ENCODE results near the gene CCL13. TPM values are rescaled to one million over a fixed set of nuclear protein-coding genes. Genes with fewer than 3 reads are reported as not detected.

Gene CCL13
- total and polyA plus RNA-seq, 9 donors, result 0.31 to 3.5 (median 0.89) TPM

DNA sequence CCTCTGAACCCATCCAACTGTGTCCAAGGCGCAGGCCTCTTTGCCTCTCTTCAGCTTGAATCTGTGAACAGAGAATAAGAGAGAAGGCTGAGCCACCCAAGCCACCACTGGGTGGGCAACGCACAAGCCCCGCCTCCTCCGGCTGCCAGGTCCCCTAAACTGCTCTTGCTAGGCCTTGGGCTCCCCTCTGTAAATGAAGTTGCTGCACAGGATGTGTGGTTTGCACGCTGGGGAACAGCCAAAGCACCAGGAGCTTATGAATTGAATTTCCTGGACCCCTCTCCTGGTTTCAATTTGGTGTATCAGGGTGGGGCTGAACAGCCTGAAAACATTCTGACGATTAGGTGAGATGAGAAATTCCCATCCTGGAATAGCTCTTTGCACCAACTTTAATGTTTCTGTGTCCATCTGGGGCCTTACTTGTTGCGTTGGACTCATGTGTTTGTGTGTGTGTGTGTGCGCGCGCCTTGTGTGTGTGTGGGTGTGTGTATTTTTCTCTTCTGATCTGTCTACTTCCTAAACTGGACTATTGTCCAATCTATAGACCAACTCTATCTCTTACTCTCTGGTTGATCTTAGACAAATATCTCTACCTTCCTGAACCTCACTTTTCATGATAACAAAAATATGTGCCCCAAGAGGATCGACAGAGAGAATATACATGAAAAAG is 4.5 kb downstream of the CCL13 start:
- Histone ChIP-seq H3K4me3 (ENCODE audit: low read length) (no peak overlapping the region), H3K27me3 (ENCODE audit: control insufficient read depth, insufficient read depth, low read length) (no peaks in the 10 kb centered on the region), H3K36me3 (ENCODE audit: control insufficient read depth, insufficient read depth, low read length) (no peaks in the 10 kb centered on the region), H3K4me1 (ENCODE audit: control insufficient read depth, insufficient read depth, low read length) (peaks cover 4% of the 10 kb centered on the region), H3K27ac (ENCODE audit: low read length) (peak overlapping the region; percentile 42), H3K9me3 (replicated peaks; ENCODE audit: control insufficient read depth, low read depth, low read length) (no peaks in the 10 kb centered on the region)
- WGBS (ENCODE audit: insufficient coverage), result 33% methylated on average over 5 of the region's 11 CpGs
- DNase-seq, result no peak

DNA sequence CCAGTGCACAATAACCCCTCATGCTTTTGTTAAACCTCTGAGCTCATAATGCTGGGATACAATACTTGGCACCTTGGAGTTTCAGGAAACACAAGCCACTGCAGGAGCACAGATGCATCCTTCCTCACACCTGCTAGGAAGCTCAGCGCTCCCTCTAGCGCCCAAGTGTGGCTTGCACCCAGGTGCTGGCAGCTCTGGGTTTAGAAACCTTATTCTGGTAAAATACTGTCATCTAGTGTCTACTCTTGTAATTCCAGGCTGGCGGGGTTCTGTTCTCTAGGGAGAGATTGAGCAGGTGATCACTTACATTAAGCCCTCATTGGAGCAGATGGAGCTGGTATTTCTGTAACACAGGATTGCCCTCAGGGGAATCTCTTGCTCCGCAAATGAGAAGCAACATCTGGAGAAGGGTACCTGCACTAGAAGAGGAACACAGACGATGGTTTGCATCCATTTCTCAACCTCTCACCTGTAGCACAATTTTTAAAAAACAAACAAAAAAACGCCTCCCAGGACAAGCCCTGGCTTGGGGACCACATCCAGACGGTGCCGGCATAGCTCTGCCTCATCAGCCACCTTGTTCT is 5.3 kb downstream of the CCL13 start:
- Histone ChIP-seq H3K27me3 (ENCODE audit: control insufficient read depth, insufficient read depth, low read length) (no peaks in the 10 kb centered on the region), H3K36me3 (ENCODE audit: control insufficient read depth, insufficient read depth, low read length) (no peaks in the 10 kb centered on the region), H3K4me1 (ENCODE audit: control insufficient read depth, insufficient read depth, low read length) (peaks cover 4% of the 10 kb centered on the region), H3K27ac (ENCODE audit: low read length) (no peak overlapping the region), H3K9me3 (replicated peaks; ENCODE audit: control insufficient read depth, low read depth, low read length) (no peaks in the 10 kb centered on the region), H3K4me3 (ENCODE audit: low read length) (no peak overlapping the region)
- 23% methylated on average over 5 of the region's 8 CpGs for WGBS (ENCODE audit: insufficient coverage)
- peak; percentile 92 for DNase-seq

DNA sequence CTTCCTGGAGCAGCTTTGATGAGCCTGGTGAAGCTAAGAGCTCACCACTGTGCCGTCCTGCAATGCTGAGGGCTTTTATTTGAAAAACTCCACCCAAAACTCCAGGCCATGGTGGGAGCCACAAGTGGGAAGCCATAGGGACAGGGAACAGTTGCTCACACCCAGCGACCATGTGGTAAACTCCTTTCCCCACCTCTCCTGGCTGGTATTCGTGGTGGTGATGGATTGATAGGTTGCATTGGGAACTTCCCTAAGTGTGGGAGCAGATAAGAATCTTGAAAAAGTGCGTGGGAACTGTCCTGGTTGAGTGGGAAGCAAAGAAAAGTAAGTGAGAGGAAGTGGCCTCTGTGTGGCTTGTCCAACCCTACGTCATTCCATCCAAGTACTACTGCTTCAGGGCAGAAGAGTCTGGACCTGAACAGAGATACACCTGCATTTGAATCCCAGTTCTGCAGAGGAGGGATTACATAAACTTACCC is 6.9 kb downstream of the CCL13 start, which contains the start of gene CCL1:
Gene CCL1 (minus strand): TSS at position 51 of the 479 bp plus-strand sequence. CDS start 72 bp downstream, outside the sequence.
- no peaks in the 10 kb centered on the region for H3K9me3 ChIP-seq (replicated peaks; ENCODE audit: control insufficient read depth, low read depth, low read length)
- WGBS (ENCODE audit: insufficient coverage), result 50% methylated on average over 3 of the region's 5 CpGs

DNA sequence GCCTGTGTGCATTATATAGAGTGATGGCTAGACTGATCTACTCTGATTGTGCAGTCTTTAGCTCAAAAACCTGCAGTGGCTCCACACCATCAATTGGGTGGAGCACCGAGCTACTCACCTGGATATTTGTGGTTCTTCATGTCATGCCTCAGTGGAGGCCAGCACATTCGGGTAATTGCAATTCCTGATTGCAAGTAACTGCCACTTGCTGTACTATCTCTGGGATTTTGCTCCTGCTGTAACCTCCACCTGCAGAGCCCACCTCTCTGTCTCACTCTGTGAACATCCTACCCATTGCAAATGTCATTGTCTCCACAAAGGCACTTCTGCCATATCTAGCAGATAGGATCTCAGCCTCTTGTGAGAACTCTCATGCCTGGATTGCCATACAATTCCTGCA is 8.5 kb downstream of the CCL13 start:
- 87% methylated on average over 2 of the region's 2 CpGs for WGBS (ENCODE audit: insufficient coverage)
- H3K4me3 ChIP-seq (ENCODE audit: low read length), result no peak overlapping the region
- no peak for DNase-seq
- peaks cover 4% of the 10 kb centered on the region for H3K4me1 ChIP-seq (ENCODE audit: control insufficient read depth, insufficient read depth, low read length)
- no peak overlapping the region for H3K27ac ChIP-seq (ENCODE audit: low read length)
- H3K9me3 ChIP-seq (replicated peaks; ENCODE audit: control insufficient read depth, low read depth, low read length), result no peaks in the 10 kb centered on the region
- no peaks in the 10 kb centered on the region for H3K36me3 ChIP-seq (ENCODE audit: control insufficient read depth, insufficient read depth, low read length)
- no peaks in the 10 kb centered on the region for H3K27me3 ChIP-seq (ENCODE audit: control insufficient read depth, insufficient read depth, low read length)

More for the DNA sequence above, 6.9 kb downstream of the CCL13 start, which contains the start of gene CCL1:
- Histone ChIP-seq H3K4me1 (ENCODE audit: control insufficient read depth, insufficient read depth, low read length) (peaks cover 4% of the 10 kb centered on the region), H3K4me3 (ENCODE audit: low read length) (no peak within 1 kb of the TSS), H3K27me3 (ENCODE audit: control insufficient read depth, insufficient read depth, low read length) (no peaks in the 10 kb centered on the region), H3K36me3 (ENCODE audit: control insufficient read depth, insufficient read depth, low read length) (no peaks in the 10 kb centered on the region), H3K27ac (ENCODE audit: low read length) (no peak within 1 kb of the TSS)
- no peak for DNase-seq

DNA sequence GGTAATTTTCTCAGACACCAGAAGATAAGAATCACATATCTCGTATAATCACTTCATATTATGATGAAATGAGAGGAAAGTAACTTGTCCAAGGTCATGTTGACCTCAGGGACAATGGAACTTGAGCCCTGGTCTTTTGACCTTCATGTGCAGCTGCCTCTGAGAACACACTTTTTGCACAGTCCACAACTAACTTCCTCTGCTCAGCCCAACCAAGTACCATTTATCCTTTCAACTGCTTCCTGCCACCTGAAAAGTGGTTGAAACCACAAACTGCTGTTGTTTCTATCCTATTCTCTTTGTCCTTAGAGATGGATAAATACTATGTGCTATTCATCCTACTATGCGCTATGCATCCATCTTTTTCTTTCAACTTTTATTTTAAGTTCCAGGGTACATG is 9.1 kb downstream of the CCL13 start:
- WGBS (ENCODE audit: insufficient coverage), result no CpG with 5 or more reads among the region's 2 CpGs
- Histone ChIP-seq H3K27me3 (ENCODE audit: control insufficient read depth, insufficient read depth, low read length) (no peaks in the 10 kb centered on the region), H3K4me3 (ENCODE audit: low read length) (no peak overlapping the region), H3K9me3 (replicated peaks; ENCODE audit: control insufficient read depth, low read depth, low read length) (no peaks in the 10 kb centered on the region), H3K36me3 (ENCODE audit: control insufficient read depth, insufficient read depth, low read length) (no peaks in the 10 kb centered on the region), H3K4me1 (ENCODE audit: control insufficient read depth, insufficient read depth, low read length) (peaks cover 4% of the 10 kb centered on the region), H3K27ac (ENCODE audit: low read length) (no peak overlapping the region)
- DNase-seq, result no peak

DNA sequence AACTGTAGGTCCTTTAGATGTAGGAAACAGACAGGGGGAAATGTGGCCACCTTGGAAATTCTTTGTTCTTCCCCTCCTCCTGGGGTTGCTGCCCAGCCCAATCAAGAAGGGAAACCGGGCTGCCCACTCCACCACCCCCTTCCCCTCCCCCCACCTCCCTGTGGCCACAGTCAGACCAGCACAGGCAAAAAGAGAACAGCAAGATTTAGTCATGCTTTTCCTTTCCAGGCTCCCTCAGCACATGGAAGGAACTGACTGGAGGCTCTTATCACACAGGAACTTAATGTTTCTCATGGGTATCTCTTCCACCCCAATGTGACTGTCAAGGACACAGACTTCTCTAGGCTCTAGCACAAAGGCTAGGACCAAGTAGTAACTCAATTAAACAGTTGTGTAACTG is 9.7 kb downstream of the CCL13 start:
- no peak for DNase-seq
- Histone ChIP-seq H3K4me3 (ENCODE audit: low read length) (no peak overlapping the region), H3K36me3 (ENCODE audit: control insufficient read depth, insufficient read depth, low read length) (no peaks in the 10 kb centered on the region), H3K27ac (ENCODE audit: low read length) (no peak overlapping the region), H3K27me3 (ENCODE audit: control insufficient read depth, insufficient read depth, low read length) (no peaks in the 10 kb centered on the region), H3K9me3 (replicated peaks; ENCODE audit: control insufficient read depth, low read depth, low read length) (no peaks in the 10 kb centered on the region), H3K4me1 (ENCODE audit: control insufficient read depth, insufficient read depth, low read length) (no peaks in the 10 kb centered on the region)
- 0% methylated on average over 1 of the region's 1 CpG for WGBS (ENCODE audit: insufficient coverage)

DNA sequence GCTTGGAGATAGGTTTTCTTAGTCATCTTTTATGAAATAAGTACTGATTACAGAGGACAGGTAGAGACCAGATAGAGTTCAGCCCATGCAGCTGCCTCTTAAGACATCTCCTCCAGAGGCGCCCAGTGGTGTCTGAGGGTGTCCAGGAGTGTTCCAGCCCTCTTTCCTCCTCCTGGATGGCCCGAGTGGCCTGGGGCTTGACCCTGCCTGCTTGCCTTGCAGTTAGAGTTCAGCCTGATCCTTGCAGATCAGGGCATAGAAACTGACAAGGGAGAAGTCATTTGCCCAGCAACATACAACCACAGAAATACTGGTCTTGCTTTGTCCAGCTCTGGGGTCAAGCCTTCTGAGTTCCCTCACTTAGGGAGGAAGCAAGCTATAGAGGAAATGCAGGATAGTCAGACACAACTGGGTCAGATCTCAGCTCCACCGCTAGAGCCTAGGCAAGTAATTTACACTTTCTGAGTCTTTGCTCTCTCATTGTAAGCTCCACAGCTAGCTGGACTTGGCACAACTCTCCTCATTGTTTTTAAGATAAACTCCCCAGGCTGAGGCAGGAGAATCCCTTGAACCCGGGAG is 10.3 kb downstream of the CCL13 start:
- DNase-seq, result no peak
- H3K27ac ChIP-seq (ENCODE audit: low read length), result no peak overlapping the region
- no peaks in the 10 kb centered on the region for H3K4me1 ChIP-seq (ENCODE audit: control insufficient read depth, insufficient read depth, low read length)
- no peak overlapping the region for H3K4me3 ChIP-seq (ENCODE audit: low read length)
- WGBS (ENCODE audit: insufficient coverage), result 57% methylated on average over 1 of the region's 4 CpGs
- no peaks in the 10 kb centered on the region for H3K36me3 ChIP-seq (ENCODE audit: control insufficient read depth, insufficient read depth, low read length)
- H3K27me3 ChIP-seq (ENCODE audit: control insufficient read depth, insufficient read depth, low read length), result no peaks in the 10 kb centered on the region
- H3K9me3 ChIP-seq (replicated peaks; ENCODE audit: control insufficient read depth, low read depth, low read length), result no peaks in the 10 kb centered on the region

DNA sequence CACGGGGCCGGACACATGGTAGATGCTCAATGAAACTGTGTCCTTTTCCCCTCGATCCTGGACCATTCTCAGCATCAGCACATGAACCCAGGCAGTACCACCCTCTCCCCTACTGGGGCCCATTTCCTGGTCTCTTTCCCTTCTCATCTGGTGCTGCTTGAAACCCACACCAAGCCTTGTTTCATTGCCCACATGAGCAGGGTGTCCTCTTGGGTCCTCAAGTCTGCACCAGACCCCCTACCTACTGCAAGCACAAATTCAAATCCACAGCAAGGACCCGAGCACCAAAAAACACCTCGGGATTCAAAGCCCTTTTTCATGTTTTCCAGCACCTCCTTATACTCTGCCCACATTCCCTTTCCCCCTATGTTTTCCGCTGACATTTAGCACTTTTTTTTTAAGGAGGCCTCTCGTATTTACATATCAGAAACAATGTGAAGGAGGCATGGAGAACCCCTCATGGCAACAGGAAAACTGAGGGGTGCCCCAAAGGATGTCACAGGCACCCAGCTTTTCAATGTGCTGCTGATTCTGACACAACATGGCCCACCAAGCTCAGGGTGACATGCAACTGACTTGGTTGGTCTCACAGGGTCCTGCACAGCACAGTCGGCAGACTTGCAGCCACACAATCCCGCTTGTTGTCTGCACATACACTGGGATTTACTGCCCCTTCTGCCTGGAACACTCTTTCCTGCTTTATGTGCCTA is 11.4 kb downstream of the CCL13 start:
- Histone ChIP-seq H3K36me3 (ENCODE audit: control insufficient read depth, insufficient read depth, low read length) (no peaks in the 10 kb centered on the region), H3K27me3 (ENCODE audit: control insufficient read depth, insufficient read depth, low read length) (no peaks in the 10 kb centered on the region), H3K27ac (ENCODE audit: low read length) (no peak overlapping the region), H3K4me3 (ENCODE audit: low read length) (no peak overlapping the region), H3K4me1 (ENCODE audit: control insufficient read depth, insufficient read depth, low read length) (no peaks in the 10 kb centered on the region), H3K9me3 (replicated peaks; ENCODE audit: control insufficient read depth, low read depth, low read length) (no peaks in the 10 kb centered on the region)
- WGBS (ENCODE audit: insufficient coverage), result 67% methylated on average over 7 of the region's 9 CpGs
- DNase-seq, result no peak

DNA sequence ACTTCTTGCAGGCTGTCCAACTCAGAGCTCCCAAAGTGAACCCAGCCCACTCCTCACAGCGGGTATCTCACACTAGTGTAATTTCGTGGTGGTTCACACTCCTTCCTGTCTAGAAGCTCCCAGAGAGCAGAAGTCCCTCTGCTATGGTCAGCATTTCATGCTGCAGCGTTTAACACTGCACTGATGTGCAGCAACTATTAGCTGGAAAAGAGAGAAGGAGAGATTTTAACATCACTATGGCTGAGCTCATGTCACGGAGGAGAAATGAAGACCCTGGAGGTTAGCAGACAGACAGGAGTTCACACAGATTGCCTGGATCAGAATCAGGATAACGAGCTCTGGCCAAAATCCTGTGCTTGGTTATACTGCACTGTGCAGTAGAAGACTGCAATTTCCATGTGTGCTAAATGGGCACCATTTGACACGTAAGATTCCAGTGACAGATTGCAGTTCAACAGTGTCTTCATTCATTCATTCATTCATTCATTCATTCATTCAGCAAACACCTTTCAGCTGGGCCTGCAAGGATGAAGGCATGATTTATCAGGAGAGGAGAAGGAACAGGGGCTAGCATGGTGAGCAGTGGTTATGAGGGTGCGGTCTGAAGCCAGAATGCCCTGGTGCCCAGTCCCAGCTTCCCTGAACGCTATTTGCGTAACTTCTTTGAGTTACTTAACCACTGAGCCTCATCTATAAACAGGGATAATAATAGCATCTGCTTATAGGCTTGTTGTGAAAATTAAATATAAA is 12.1 kb downstream of the CCL13 start:
- no peaks in the 10 kb centered on the region for H3K27me3 ChIP-seq (ENCODE audit: control insufficient read depth, insufficient read depth, low read length)
- H3K36me3 ChIP-seq (ENCODE audit: control insufficient read depth, insufficient read depth, low read length), result no peaks in the 10 kb centered on the region
- WGBS (ENCODE audit: insufficient coverage), result 15% methylated on average over 5 of the region's 9 CpGs
- no peaks in the 10 kb centered on the region for H3K9me3 ChIP-seq (replicated peaks; ENCODE audit: control insufficient read depth, low read depth, low read length)
- no peak for DNase-seq
- H3K4me1 ChIP-seq (ENCODE audit: control insufficient read depth, insufficient read depth, low read length), result no peaks in the 10 kb centered on the region
- H3K27ac ChIP-seq (ENCODE audit: low read length), result no peak overlapping the region
- H3K4me3 ChIP-seq (ENCODE audit: low read length), result no peak overlapping the region
